HepG2 (cell line): ENCODE results near the gene GREM2. TPM values are rescaled to one million over a fixed set of nuclear protein-coding genes. Genes with fewer than 3 reads are reported as not detected.

Source experiments
- ATAC-seq: fragments of 200-7000 bp; cut with Tn5 transposase; 3 replicates; pipeline ENCODE4 v1.9.1; 2020; ENCODE audit warnings: mild to moderate bottlenecking, moderate library complexity
- BruUV-seq: library from RNA; stranded (reverse); fragments of 400-500 nt; replicated peaks from 2 replicates; lab custom pipeline; 2021; lab: Mats Ljungman, UMichigan
- CTCF ChIA-PET: fragments of 300-600 bp; formaldehyde crosslinking; extraction: SDS; loops from one replicate; lab custom pipeline; 2021; ENCODE audit warnings: low total read pairs, inconsistent platforms, low intra/inter-chr PET ratio; lab: Yijun Ruan, JAX
- POLR2A ChIA-PET: fragments of 350-600 bp; sonication (Branson Sonifier 250); formaldehyde crosslinking; loops from one replicate; lab custom pipeline; 2020; ENCODE audit warnings: antibody characterized with exemption, inconsistent platforms; lab: Yijun Ruan, JAX
- DNase-seq: peaks from one replicate; pipeline ENCODE4 v3.0.0-alpha.2; 2015; ENCODE audit warnings: low spot score
- FAIRE-seq: peaks from 3 replicates; lab custom pipeline; 2011; peaks lifted over from hg19 to GRCh38; lab: Jason Lieb, UNC
- H2AFZ ChIP-seq: one replicate; pipeline ENCODE4 v1.6.1; 2011; ENCODE audit warnings: low read length, inconsistent platforms
- H3K27ac ChIP-seq: fragments of 300-600 bp; 3 replicates; pipeline ENCODE4 v1.8.0; 2011; ENCODE audit warnings: mixed run types, mild to moderate bottlenecking, mixed read lengths, low read length, inconsistent platforms; ENCODE audit not compliant: insufficient read depth; ENCODE audit errors: extremely low read length
- H3K27me3 ChIP-seq, 2 experiments: fragments of 200-600 bp in 1 of 2; 2 replicates in 1 of 2; 3 replicates in 1 of 2; pipeline versions ENCODE4 v1.6.0 to v1.8.0; 2011; ENCODE audit warnings: low read length in 2 of 2, mild to moderate bottlenecking in 2 of 2, moderate library complexity in 2 of 2, inconsistent platforms in 1 of 2; ENCODE audit not compliant: insufficient read depth in 2 of 2, control insufficient read depth in 1 of 2
- H3K36me3 ChIP-seq, 2 experiments: fragments of 200-600 bp in 1 of 2; replicated peaks in 1 of 2; 2 replicates in 1 of 2; 3 replicates in 1 of 2; pipeline versions ENCODE4 v1.5.1 to v1.8.0; 2011; ENCODE audit warnings: low read length in 2 of 2, inconsistent platforms in 1 of 2; ENCODE audit not compliant: insufficient read depth in 2 of 2, control insufficient read depth in 1 of 2
- H3K4me1 ChIP-seq: 2 replicates; pipeline ENCODE4 v1.5.1; 2012; ENCODE audit warnings: low read length, inconsistent platforms; ENCODE audit not compliant: insufficient read depth
- H3K4me2 ChIP-seq: 2 replicates; pipeline ENCODE4 v1.6.0; 2011; ENCODE audit warnings: low read depth, low read length, inconsistent platforms
- H3K4me3 ChIP-seq, 3 experiments: fragments of 200-600 bp in 1 of 3; sonication (generic), shearing (Covaris generic) in 1 of 3; replicated peaks in 1 of 3; 2 replicates each; pipeline ENCODE4 v1.5.1; 2011 to 2016; ENCODE audit warnings: low read length in 3 of 3, inconsistent platforms in 2 of 3, low read depth in 2 of 3, mild to moderate bottlenecking in 2 of 3, control low read depth in 1 of 3, mixed read lengths in 1 of 3; ENCODE audit not compliant: insufficient read depth in 1 of 3
- H3K79me2 ChIP-seq: one replicate; pipeline ENCODE4 v1.6.1; 2011; ENCODE audit warnings: low read length, inconsistent platforms; ENCODE audit not compliant: insufficient read depth
- H3K9ac ChIP-seq: 2 replicates; pipeline ENCODE4 v1.6.0; 2011; ENCODE audit warnings: mild to moderate bottlenecking, low read depth, low read length, inconsistent platforms; ENCODE audit not compliant: insufficient read depth
- H3K9me3 ChIP-seq: 2 replicates; pipeline ENCODE4 v1.5.1; 2012; ENCODE audit warnings: mild to moderate bottlenecking, low read length
- H4K20me1 ChIP-seq: 2 replicates; pipeline ENCODE4 v1.6.0; 2011; ENCODE audit warnings: inconsistent platforms, mild to moderate bottlenecking, low read length, moderate library complexity; ENCODE audit not compliant: insufficient read depth
- ARNT2 ChIP-seq: sonication (generic); formaldehyde crosslinking; IDR thresholded peaks from 2 replicates; pipeline ENCODE4 v1.8.0; 2022; ENCODE audit warnings: mild to moderate bottlenecking, low read depth, missing genetic modification reagents, moderate library complexity
- ESRRA ChIP-seq: sonication (generic); formaldehyde crosslinking; IDR thresholded peaks from 2 replicates; pipeline ENCODE4 v1.5.1; 2020; ENCODE audit warnings: mild to moderate bottlenecking, low read depth, missing genetic modification reagents
- FOXO1 ChIP-seq: sonication (generic); formaldehyde crosslinking; IDR thresholded peaks from 2 replicates; pipeline ENCODE4 v1.4.0; 2020; ENCODE audit warnings: missing genetic modification reagents
- GMEB1 ChIP-seq: sonication (generic); formaldehyde crosslinking; IDR thresholded peaks from 2 replicates; pipeline ENCODE4 v1.5.1; 2020; ENCODE audit warnings: missing genetic modification reagents, mild to moderate bottlenecking, borderline replicate concordance
- KDM3A ChIP-seq: IDR thresholded peaks from 2 replicates; pipeline ENCODE4 v1.6.1; 2018; ENCODE audit warnings: low read depth, missing compliant biosample characterization
- MBD4 ChIP-seq: IDR thresholded peaks from 2 replicates; pipeline ENCODE4 v1.6.1; 2012; ENCODE audit warnings: low read length, inconsistent platforms, borderline replicate concordance
- MTF1 ChIP-seq: sonication (generic); formaldehyde crosslinking; IDR thresholded peaks from 2 replicates; pipeline ENCODE4 v1.5.0; 2020; ENCODE audit warnings: missing genetic modification reagents
- POGZ ChIP-seq: sonication (generic); formaldehyde crosslinking; IDR thresholded peaks from 2 replicates; pipeline ENCODE4 v1.4.0; 2020; ENCODE audit warnings: mild to moderate bottlenecking, missing genetic modification reagents
- PREB ChIP-seq: sonication (generic); formaldehyde crosslinking; IDR thresholded peaks from 2 replicates; pipeline ENCODE4 v1.4.0; 2020; ENCODE audit warnings: missing genetic modification reagents
- SMAD3 ChIP-seq: sonication (generic); formaldehyde crosslinking; IDR thresholded peaks from 2 replicates; pipeline ENCODE4 v1.4.0; 2020; ENCODE audit warnings: missing genetic modification reagents
- THRA ChIP-seq: sonication (generic); formaldehyde crosslinking; IDR thresholded peaks from 2 replicates; pipeline ENCODE4 v1.4.0; 2020; ENCODE audit warnings: missing genetic modification reagents, borderline replicate concordance
- TOPORS ChIP-seq: sonication (generic); formaldehyde crosslinking; IDR thresholded peaks from 2 replicates; pipeline ENCODE4 v1.8.0; 2023; ENCODE audit warnings: mild to moderate bottlenecking, missing genetic modification reagents
- ZFY ChIP-seq: sonication (generic); formaldehyde crosslinking; IDR thresholded peaks from 2 replicates; pipeline ENCODE4 v1.4.0; 2020; ENCODE audit warnings: missing genetic modification reagents
- ZNF225 ChIP-seq: sonication (generic); formaldehyde crosslinking; IDR thresholded peaks from 2 replicates; pipeline ENCODE4 v1.4.0; 2020; ENCODE audit warnings: mild to moderate bottlenecking, missing genetic modification reagents
- ZNF264 ChIP-seq: sonication (generic); formaldehyde crosslinking; IDR thresholded peaks from 2 replicates; pipeline ENCODE4 v1.4.0; 2020; ENCODE audit warnings: missing genetic modification reagents
- ZNF280D ChIP-seq: sonication (generic); formaldehyde crosslinking; IDR thresholded peaks from 2 replicates; pipeline ENCODE4 v1.5.1; 2020; ENCODE audit warnings: mild to moderate bottlenecking, missing genetic modification reagents
- ZNF619 ChIP-seq: sonication (generic); formaldehyde crosslinking; IDR thresholded peaks from 2 replicates; pipeline ENCODE4 v1.4.0; 2020; ENCODE audit warnings: mild to moderate bottlenecking, missing genetic modification reagents
- ZNF766 ChIP-seq: sonication (generic); formaldehyde crosslinking; IDR thresholded peaks from 2 replicates; pipeline ENCODE4 v1.5.0; 2020; ENCODE audit warnings: missing genetic modification reagents, borderline replicate concordance
- ZNF768 ChIP-seq: sonication (generic); formaldehyde crosslinking; IDR thresholded peaks from 2 replicates; pipeline ENCODE4 v1.4.0; 2020; ENCODE audit warnings: missing genetic modification reagents
- WGBS: methylation state at CpG from one replicate; pipeline ENCODE4 v1.1.6; 2017; ENCODE audit warnings: low lambda C conversion rate; 5-methylcytosine and 5-hydroxymethylcytosine counted together
- in situ Hi-C: cut with HindIII; loops from 2 replicates; pipeline ENCODE4 v1.10.0; 2017; ENCODE audit warnings: low pct_unique_long_range_greater_than_20kb; ENCODE audit not compliant: extremely low pct_ligation_motif_present
- intact Hi-C: fragments of 100-400 bp; cut with micrococcal nuclease; formaldehyde crosslinking; loops from one replicate; pipeline ENCODE4 v1.10.0; 2022; ENCODE audit not compliant: unreplicated experiment
- polyA plus RNA-seq, 8 experiments: library from polyadenylated mRNA; depleted of rRNA in 3 of 8; stranded (reverse) in 7 of 8; unstranded in 1 of 8; fragments of >200 nt; fragmentation: Illumina TruSeq in 4 of 8; extraction: Trizol in 4 of 8; gene quantifications; 2 replicates each; pipeline versions ENCODE4 v1.2.1 to v1.2.3, GENCODE V29; 2011 to 2016; ENCODE audit warnings: low read depth in 4 of 8, missing spikeins in 1 of 8, mixed read lengths in 1 of 8; ENCODE audit not compliant: insufficient read depth in 1 of 8
- total RNA-seq, 5 experiments: library from RNA; depleted of rRNA; stranded (reverse); fragments of >200 nt; fragmentation: Illumina TruSeq; extraction: Trizol; gene quantifications; 2 replicates each; pipeline ENCODE4 v1.2.3, GENCODE V29; 2016; ENCODE audit warnings: low read depth in 1 of 5

Gene GREM2
- total and polyA plus RNA-seq, 2 of the 13 experiments (the other 11 are each of a cell fraction or from before 2014, with no cell fraction given), result 0.07 TPM; not detected in 1

GRCh38 chr1:240501115-240501514, 110.8 kb downstream of the GREM2 start (continued):
- TF ChIP-seq ZNF768 (CRISPR knock-in tag), result no peak
- TF ChIP-seq ZNF280D (CRISPR knock-in tag), result no peak
- TF ChIP-seq ZNF619 (CRISPR knock-in tag), result no peak
- TF ChIP-seq ZNF264, result no peak

- Histone ChIP-seq H3K4me2 (no peak overlapping the region), H2AFZ (no peak overlapping the region), H3K79me2 (no peaks in the 10 kb centered on the region), H3K4me3 (no peak overlapping the region), H3K9me3 (no peaks in the 10 kb centered on the region), H3K27me3 (no peaks in the 10 kb centered on the region), H3K27ac (no peak overlapping the region), H3K36me3 (no peaks in the 10 kb centered on the region), H3K9ac (no peak overlapping the region), H4K20me1 (no peaks in the 10 kb centered on the region), H3K4me1 (no peaks in the 10 kb centered on the region)
- DNase-seq (no peak), ATAC-seq (no peak), FAIRE-seq (no peak)
- no TSS peak for BruUV-seq
- WGBS, result 59% methylated on average over 4 of the region's 4 CpGs
- intact Hi-C loops, result no loop called here
- CTCF ChIA-PET, result no interaction called here
- in situ Hi-C loops, result no loop called here
- POLR2A ChIA-PET, result no interaction called here
- TF ChIP-seq ESRRA (CRISPR knock-in tag) (no peak), POGZ (CRISPR knock-in tag) (no peak), MBD4 (no peak), MTF1 (CRISPR knock-in tag) (no peak), TOPORS (CRISPR knock-in tag) (no peak), ARNT2 (CRISPR knock-in tag) (no peak), ZFY (CRISPR knock-in tag) (no peak), PREB (CRISPR knock-in tag) (no peak), KDM3A (CRISPR knock-in tag) (no peak), SMAD3 (CRISPR knock-in tag) (no peak), ZNF225 (CRISPR knock-in tag) (no peak), GMEB1 (CRISPR knock-in tag) (no peak), ZNF766 (no peak), FOXO1 (CRISPR knock-in tag) (no peak), THRA (CRISPR knock-in tag) (no peak)
Measured at GRCh38 chr1:240500647-240501046, 111.3 kb downstream of the GREM2 start.
